ENCODE measurements around the gene NBAS. TPM values are rescaled to one million over a fixed set of nuclear protein-coding genes. Genes with fewer than 3 reads are reported as not detected.

The NBAS gene
- total RNA-seq, 3 donors from 2014 or later (not counting 1 experiment from before 2014, with no cell fraction given): 27.8 to 34.7 (median 29.2) TPM

GRCh38 chr2:15271276-15271675 is 289.9 kb downstream of the NBAS start:
- no peak for ATAC-seq
- TF ChIP-seq CTCF (IDR thresholded peaks at IDR 0.05): no peak
- Histone ChIP-seq H3K36me3 (ENCODE audit: control insufficient read depth, insufficient read depth, low read length) (peaks cover 13% of the 10 kb centered on the region), H3K27me3 (ENCODE audit: control insufficient read depth, insufficient read depth, low read length) (no peaks in the 10 kb centered on the region), H3K4me1 (ENCODE audit: control insufficient read depth, insufficient read depth, low read length) (no peaks in the 10 kb centered on the region), H3K4me3 (ENCODE audit: low read length) (no peak overlapping the region), H3K27ac (ENCODE audit: low read length) (no peak overlapping the region), H3K9me3 (ENCODE audit: control insufficient read depth, insufficient read depth, low read length) (no peaks in the 10 kb centered on the region)
- Mint-ChIP-seq H3K4me1 (peaks cover 3 to 6% of the 10 kb centered on the region in 2 donors), H3K27ac (no peak overlapping the region), H3K27me3 (ENCODE audit: low read depth in 2 of 2) (no peaks in the 10 kb centered on the region), H3K4me3 (no peak overlapping the region), H3K9me3 (no peaks in the 10 kb centered on the region), H3K36me3 (peaks cover 21% of the 10 kb centered on the region)
- intact Hi-C loops (cut with micrococcal nuclease): no loop called here
- 99% methylated on average over 3 of the region's 3 CpGs for WGBS (ENCODE audit: insufficient coverage)
- DNase-seq: no peak

- ATAC-seq: no peak
These were observed 292.1 kb downstream of the NBAS start for GRCh38 chr2:15269043-15269442.

GRCh38 chr2:15265889-15266288 is 295.2 kb downstream of the NBAS start:
- WGBS (ENCODE audit: insufficient coverage): 95% methylated on average over 3 of the region's 3 CpGs
- H3K36me3 ChIP-seq (ENCODE audit: control insufficient read depth, insufficient read depth, low read length): peaks cover 2% of the 10 kb centered on the region

More at GRCh38 chr2:15269043-15269442, 292.1 kb downstream of the NBAS start:
- intact Hi-C loops (cut with micrococcal nuclease): no loop called here
- Mint-ChIP-seq H3K9me3 (no peaks in the 10 kb centered on the region), H3K4me3 (no peak overlapping the region), H3K36me3 (peaks cover 23% of the 10 kb centered on the region), H3K27me3 (ENCODE audit: low read depth in 2 of 2) (no peaks in the 10 kb centered on the region), H3K4me1 (peaks cover 3 to 6% of the 10 kb centered on the region in 2 donors), H3K27ac (no peak overlapping the region)
- no peak for DNase-seq
- Histone ChIP-seq H3K4me1 (ENCODE audit: control insufficient read depth, insufficient read depth, low read length) (no peaks in the 10 kb centered on the region), H3K27ac (ENCODE audit: low read length) (no peak overlapping the region), H3K9me3 (ENCODE audit: control insufficient read depth, insufficient read depth, low read length) (no peaks in the 10 kb centered on the region), H3K36me3 (ENCODE audit: control insufficient read depth, insufficient read depth, low read length) (peaks cover 3% of the 10 kb centered on the region), H3K27me3 (ENCODE audit: control insufficient read depth, insufficient read depth, low read length) (no peaks in the 10 kb centered on the region), H3K4me3 (ENCODE audit: low read length) (no peak overlapping the region)
- no peak for TF ChIP-seq CTCF (IDR thresholded peaks at IDR 0.05)
- 94% methylated on average over 4 of the region's 4 CpGs for WGBS (ENCODE audit: insufficient coverage)

More at GRCh38 chr2:15265889-15266288, 295.2 kb downstream of the NBAS start:
- intact Hi-C loops (cut with micrococcal nuclease): no loop called here
- H3K4me3 Mint-ChIP-seq: no peak overlapping the region
- H3K4me3 ChIP-seq (ENCODE audit: low read length): no peak overlapping the region
- peaks cover 6% of the 10 kb centered on the region for H3K36me3 Mint-ChIP-seq
- no peak overlapping the region for H3K27ac Mint-ChIP-seq
- TF ChIP-seq CTCF (IDR thresholded peaks at IDR 0.05): no peak
- no peaks in the 10 kb centered on the region for H3K27me3 Mint-ChIP-seq (ENCODE audit: low read depth in 2 of 2)
- DNase-seq (no peak), ATAC-seq (no peak)
- H3K9me3 ChIP-seq (ENCODE audit: control insufficient read depth, insufficient read depth, low read length): no peaks in the 10 kb centered on the region
- no peaks in the 10 kb centered on the region for H3K4me1 Mint-ChIP-seq
- H3K4me1 ChIP-seq (ENCODE audit: control insufficient read depth, insufficient read depth, low read length): no peaks in the 10 kb centered on the region
- H3K27me3 ChIP-seq (ENCODE audit: control insufficient read depth, insufficient read depth, low read length): no peaks in the 10 kb centered on the region
- H3K9me3 Mint-ChIP-seq: no peaks in the 10 kb centered on the region
- no peak overlapping the region for H3K27ac ChIP-seq (ENCODE audit: low read length)

Measured in natural killer cell (primary cell).